Fibroblast of skin of left biceps (primary cell): ENCODE results near the gene SKAP1.
"Not testable (repeated sequence)": the region's sequence is repeated elsewhere in the genome, so short reads cannot be mapped to it uniquely, and the experiment has no call there.

Source experiments
- DNase-seq, 2 experiments: peaks; one replicate each; pipeline ENCODE4 v3.0.0-alpha.2; 2013; ENCODE audit warnings: low read depth in 2 of 2

The SKAP1 gene

GRCh38 chr17:48413613-48414405, 16.2 kb downstream of the SKAP1 start:
- DNase-seq, result no peak

GRCh38 chr17:48412841-48413240, 17.2 kb downstream of the SKAP1 start:
- DNase-seq, result no peak

- not testable (repeated sequence) for DNase-seq
Observed at GRCh38 chr17:48410821-48411220, 19.2 kb downstream of the SKAP1 start.

- DNase-seq, result no peak
Observed at GRCh38 chr17:48409607-48410006, 20.4 kb downstream of the SKAP1 start.

- no peak for DNase-seq
Observed at GRCh38 chr17:48406936-48407567, 23.0 kb downstream of the SKAP1 start.

- DNase-seq, result no peak
Observed at GRCh38 chr17:48394821-48395220, 35.2 kb downstream of the SKAP1 start.

- no peak for DNase-seq
Observed at GRCh38 chr17:48393283-48393682, 36.7 kb downstream of the SKAP1 start.

- DNase-seq, result no peak
Observed at GRCh38 chr17:48392857-48393256, 37.2 kb downstream of the SKAP1 start.

GRCh38 chr17:48391444-48391843, 38.6 kb downstream of the SKAP1 start:
- no peak for DNase-seq

- no peak for DNase-seq
Observed at GRCh38 chr17:48389903-48390302, 40.1 kb downstream of the SKAP1 start.

GRCh38 chr17:48388955-48389743, 40.9 kb downstream of the SKAP1 start:
- no peak for DNase-seq

- no peak for DNase-seq
Observed at GRCh38 chr17:48386826-48387225, 43.2 kb downstream of the SKAP1 start.

- DNase-seq, result no peak
Observed at GRCh38 chr17:48385319-48385718, 44.7 kb downstream of the SKAP1 start.

GRCh38 chr17:48384164-48384563, 45.9 kb downstream of the SKAP1 start:
- no peak for DNase-seq

- no peak for DNase-seq
Observed at GRCh38 chr17:48382989-48383388, 47.0 kb downstream of the SKAP1 start.

- no peak for DNase-seq
Observed at GRCh38 chr17:48378708-48379392, 51.2 kb downstream of the SKAP1 start.

- no peak for DNase-seq
Observed at GRCh38 chr17:48378238-48378637, 51.8 kb downstream of the SKAP1 start.

GRCh38 chr17:48376682-48377325, 53.2 kb downstream of the SKAP1 start:
- DNase-seq, result no peak

GRCh38 chr17:48375356-48375755, 54.7 kb downstream of the SKAP1 start:
- DNase-seq, result peak; percentile 19 to 21

GRCh38 chr17:48374650-48375230, 55.3 kb downstream of the SKAP1 start:
- DNase-seq, result no peak

GRCh38 chr17:48373883-48374282, 56.1 kb downstream of the SKAP1 start:
- no peak for DNase-seq
